SK-N-DZ (cell line): ENCODE measurements around the gene HS2ST1.
"Not testable (repeated sequence)": the region's sequence is repeated elsewhere in the genome, so short reads cannot be mapped to it uniquely, and the experiment has no call there.

Experiments used
- DNase-seq: peaks from one replicate; pipeline ENCODE4 v3.0.0-alpha.2; 2015; ENCODE audit warnings: low spot score

The HS2ST1 gene

GRCh38 chr1:86965827-86966182 lies 51.4 kb downstream of the HS2ST1 start:
- DNase-seq = no peak

GRCh38 chr1:86970938-86971337 lies 56.5 kb downstream of the HS2ST1 start:
- DNase-seq = no peak

DNA sequence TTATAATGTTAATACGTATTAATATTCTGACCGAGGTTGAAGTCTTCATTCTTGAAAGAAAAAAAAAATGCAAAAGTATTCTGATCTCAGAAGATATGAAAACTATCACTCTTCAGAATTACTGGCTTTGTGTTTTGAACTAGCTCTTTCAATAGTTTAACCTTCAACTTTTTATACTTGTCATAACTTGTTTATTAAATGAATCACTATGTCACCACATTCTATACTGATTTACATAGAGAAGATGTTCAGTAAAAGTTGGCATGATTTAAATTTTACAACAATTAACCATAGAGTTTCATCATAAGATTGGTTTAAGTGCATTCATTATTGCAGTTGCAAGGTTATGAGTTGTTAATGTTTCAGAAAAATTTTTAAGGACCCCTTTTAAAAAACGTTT lies 57.3 kb downstream of the HS2ST1 start:
- no peak for DNase-seq

DNA sequence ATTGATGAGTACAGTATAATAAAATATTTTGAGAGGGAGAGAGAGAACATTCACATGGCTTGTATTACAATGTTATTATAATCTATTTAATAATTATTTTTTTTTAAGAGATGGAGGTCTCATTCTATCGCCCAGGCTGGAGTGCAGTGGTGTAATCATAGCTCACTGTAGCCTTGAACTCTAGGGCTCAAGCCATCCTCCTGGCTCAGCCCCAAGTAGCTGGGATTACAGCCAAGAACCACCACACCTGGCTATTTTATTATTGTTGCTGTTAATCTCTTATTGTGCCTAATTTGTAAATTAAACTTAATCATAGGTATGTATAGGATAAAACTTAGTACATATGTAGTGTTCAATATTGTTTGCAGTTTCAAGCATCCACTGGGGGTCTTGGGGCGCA lies 57.8 kb downstream of the HS2ST1 start:
- DNase-seq = no peak

DNA sequence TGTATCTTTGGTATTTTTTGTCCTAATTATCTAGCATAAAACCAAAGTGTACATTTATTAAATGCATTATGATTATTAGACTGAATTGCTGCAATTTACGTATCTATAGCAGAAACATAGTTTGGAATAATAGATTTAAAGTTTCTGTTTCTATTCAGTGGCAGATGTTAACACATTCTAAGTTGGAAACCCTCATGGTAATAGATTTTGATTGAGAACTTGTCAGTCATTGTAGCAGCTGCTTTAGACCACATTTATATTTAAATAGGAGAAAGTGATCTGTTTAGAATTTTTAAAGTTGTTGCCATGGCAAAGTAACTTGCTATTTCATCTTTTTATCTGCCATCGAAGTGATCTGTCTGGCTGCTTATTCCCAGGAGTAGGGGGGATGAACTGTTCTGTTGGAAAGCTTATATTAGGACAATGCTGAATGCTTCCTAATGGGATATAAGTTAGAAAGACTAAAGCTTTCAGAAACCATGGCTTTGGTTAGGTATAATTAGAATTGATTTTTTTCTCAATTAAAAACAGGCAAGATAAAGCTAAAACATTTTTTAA lies 61.6 kb downstream of the HS2ST1 start:
- DNase-seq = no peak

- DNase-seq = no peak
Observed at GRCh38 chr1:86976664-86977063, 62.2 kb downstream of the HS2ST1 start.

GRCh38 chr1:86981482-86982213 lies 67.2 kb downstream of the HS2ST1 start:
- no peak for DNase-seq

GRCh38 chr1:86983677-86984076 lies 69.2 kb downstream of the HS2ST1 start:
- DNase-seq = not testable (repeated sequence)

DNA sequence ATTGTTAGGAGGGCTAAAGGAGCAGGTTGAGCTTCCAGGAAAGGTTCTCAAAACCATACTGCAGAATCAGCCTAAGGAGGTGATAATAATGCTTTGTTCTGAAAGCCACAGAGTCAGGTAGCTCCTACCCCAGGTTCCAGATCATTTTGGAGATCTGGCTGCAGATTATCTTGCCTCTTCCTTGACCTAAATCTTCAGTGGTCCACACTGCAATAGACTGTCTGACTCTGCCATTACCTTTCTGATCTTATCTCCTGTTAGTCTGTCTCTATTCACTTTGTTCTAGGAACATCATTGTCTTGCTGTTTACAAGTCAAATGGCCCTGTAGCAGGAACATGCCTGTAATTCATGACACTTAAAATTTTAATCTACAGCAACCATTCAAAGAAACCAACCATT lies 73.0 kb downstream of the HS2ST1 start:
- DNase-seq = peak; percentile 30

DNA sequence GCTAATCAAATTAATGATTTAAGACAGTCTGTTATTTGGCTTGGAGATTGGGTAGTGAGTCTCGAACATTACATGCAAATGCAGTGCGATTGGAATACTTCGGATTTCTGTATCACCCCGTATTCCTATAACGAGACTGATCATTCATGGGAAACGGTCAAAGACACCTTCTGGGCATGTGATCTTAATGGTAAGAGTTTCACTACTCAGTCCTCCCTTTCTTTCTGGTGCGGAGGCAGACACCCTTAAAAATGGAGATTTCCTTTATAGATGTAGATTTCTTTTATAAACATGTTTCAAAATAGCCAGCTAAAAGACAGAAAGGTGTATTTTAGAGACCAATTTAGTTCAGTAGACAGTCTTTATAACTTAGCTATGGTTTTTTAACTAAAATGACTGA lies 74.4 kb downstream of the HS2ST1 start:
- no peak for DNase-seq

GRCh38 chr1:86989690-86990089 lies 75.3 kb downstream of the HS2ST1 start:
- DNase-seq = not testable (repeated sequence)

DNA sequence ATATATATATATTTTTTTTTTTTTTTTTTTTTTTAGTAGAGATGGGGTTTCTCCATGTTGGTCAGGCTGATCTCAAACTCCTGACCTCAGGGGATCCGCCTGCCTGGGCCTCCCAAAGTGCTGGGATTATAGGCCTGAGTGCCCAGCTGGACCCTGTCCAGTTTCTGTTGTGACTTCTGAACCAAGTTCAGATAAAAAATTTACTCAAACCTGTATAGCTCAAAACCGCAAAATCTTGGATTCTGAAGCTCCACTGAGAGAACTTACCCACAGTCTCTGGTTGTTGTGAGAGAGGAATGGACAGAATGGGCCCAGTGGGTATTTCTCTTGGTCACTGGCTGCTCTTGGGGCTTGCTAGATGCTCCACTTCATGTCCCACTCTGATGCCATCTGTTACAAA lies 76.4 kb downstream of the HS2ST1 start:
- no peak for DNase-seq

- DNase-seq = no peak
Observed at GRCh38 chr1:86991549-86992186, 77.2 kb downstream of the HS2ST1 start.

GRCh38 chr1:86992861-86993260 lies 78.4 kb downstream of the HS2ST1 start:
- no peak for DNase-seq

DNA sequence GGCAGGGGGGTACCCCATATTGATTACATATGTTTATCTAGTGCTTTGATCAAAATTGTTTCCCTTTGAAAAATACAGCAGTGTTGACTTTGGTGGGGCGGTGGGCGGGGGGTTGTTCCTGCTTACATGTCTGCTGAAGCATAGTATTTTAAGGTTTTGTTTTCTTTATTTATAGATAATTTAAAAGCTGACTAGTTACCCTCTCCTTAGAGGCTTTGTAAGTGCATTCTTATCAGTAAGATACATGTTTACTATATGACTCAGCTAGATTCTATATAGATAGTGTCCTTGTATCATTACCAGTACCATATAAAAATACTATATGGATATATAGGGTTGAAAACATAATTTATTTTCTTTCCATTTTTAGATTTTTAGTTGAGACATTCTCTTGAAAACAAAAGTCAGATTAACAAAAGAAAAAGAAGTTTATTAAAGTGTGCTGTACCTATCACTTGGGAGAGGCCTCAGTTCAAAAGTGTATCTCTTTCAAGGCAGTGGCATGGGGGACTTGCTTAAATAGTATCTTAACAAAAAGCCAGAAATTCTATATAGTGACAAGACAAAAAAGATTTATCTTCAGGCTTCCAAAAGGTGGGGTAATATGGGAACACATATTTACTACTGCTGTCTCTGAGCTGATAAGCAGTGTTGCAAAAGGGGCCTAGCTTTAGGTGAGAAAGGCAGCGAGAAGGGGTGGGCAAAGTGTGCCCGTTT lies 79.0 kb downstream of the HS2ST1 start:
- DNase-seq = no peak

DNA sequence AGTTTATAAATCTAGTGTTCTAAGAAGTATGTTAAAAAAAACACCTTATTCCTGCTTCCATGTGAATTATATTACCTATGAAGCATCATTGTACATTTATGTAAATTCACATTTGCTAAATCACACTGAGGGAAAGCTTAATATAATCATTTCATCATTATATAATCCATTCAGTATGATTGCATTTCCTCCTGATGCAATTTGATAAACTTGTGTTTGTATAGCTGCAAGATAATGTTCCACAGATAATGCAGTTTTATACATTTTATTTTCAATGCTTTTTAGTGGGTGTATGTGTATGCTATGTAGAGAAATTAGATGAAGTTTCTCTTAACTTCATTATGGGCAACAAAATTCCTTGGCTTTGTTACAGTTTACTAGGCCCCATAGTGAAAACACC lies 79.6 kb downstream of the HS2ST1 start:
- DNase-seq = no peak

GRCh38 chr1:86997538-86997937 lies 83.1 kb downstream of the HS2ST1 start:
- DNase-seq = no peak

DNA sequence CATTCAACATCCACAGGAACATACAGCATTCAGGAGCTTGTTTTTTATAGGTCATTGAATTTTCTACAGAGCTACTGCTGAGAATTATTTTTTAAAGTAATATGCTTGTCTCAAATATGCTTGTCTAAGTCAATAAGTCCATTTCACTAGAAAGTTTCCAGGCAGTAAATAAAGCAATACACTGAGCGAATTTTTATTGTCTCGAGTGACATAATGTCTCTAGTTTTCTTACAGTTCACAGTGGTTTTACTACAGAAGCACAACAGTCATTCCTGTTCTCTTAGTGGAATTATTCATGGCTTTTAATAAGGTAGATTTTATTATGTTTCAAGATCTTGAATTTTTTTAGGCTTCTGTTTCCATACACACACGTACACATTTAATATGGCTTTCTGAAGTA lies 83.8 kb downstream of the HS2ST1 start:
- no peak for DNase-seq

DNA sequence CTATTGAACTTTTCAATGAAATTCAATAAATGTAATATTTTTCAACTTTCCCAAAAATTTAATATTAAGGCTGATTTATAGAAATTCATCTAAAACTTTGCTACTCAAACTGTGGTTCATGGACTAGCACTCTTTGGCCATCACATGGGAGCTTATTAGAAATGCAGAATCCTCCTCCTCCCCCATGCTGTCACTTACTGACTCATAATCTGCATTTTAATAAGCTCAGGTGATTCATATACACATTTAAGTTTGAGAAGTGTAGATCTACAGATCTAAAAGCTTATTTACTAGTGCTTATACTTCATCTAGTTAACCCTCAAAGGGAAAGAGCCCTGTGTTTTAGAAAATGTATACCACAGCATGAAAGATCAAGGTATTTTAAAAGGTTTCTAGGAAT lies 84.3 kb downstream of the HS2ST1 start:
- DNase-seq = no peak

GRCh38 chr1:87000460-87000859 lies 86.0 kb downstream of the HS2ST1 start:
- no peak for DNase-seq

DNA sequence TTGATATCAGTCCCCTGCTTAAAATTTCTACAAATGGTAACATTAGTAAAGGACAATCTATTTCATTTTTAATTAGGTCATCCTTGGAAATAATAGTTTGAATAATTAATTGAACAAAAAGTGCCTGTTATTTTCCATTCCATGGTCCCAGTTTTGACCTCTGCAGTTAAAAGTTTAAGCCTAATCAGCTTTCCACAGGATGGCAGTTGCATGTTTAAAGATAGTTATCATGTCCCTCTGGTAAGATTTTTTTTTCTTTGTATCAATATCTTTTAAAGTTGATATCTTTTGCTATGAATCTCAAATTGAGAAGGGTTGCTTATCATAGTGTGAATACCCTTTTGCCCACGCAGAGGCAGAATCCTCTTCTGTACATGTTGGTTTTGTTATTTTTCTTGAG lies 90.4 kb downstream of the HS2ST1 start:
- no peak for DNase-seq

DNA sequence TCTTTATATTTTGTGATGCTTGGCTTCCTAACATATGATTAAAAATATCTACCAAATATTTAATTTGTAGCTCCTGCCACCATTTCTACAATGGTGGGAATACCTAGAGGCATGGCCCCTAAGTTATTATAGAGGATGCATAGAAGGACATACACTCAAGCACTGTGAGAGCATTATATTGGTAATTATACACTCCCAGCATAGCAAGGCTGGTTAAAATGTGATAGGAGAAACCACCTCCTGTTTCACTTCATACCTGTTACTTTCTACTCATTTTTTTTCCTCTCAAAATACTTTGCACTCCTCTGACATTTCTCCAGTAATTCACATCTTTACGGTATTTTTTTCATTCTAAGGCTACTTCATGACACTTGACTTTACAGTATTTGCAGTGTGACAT lies 92.9 kb downstream of the HS2ST1 start:
- no peak for DNase-seq

DNA sequence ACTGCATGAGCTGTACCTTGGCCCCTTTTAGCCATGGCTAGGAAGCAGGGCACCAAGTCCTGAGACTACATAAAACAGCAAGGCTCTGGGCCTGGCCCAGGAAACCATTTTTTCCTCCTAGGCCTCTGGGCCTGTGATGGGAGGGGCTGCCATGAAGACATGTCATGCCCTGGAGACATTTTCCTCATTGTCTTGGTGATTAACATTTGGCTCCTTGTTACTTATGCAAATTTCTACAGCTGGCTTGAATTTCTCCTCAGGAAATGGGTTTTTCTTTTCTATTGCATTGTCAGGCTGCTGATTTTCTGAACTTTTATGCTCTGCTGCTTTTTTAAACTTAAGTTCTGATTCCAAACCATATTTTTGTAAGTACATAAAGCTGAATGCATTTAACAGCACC lies 99.0 kb downstream of the HS2ST1 start:
- DNase-seq = not testable (repeated sequence)
